GM13977 (cell line): ENCODE measurements around the gene ETS1.

Experiments
- DNase-seq: peaks from one replicate; pipeline ENCODE4 v3.0.0; 2012; ENCODE audit warnings: low spot score
- in situ Hi-C: fragments of 300-500 bp; cut with MboI; formaldehyde crosslinking; loops from one replicate; pipeline ENCODE4 v1.12.0; 2022; ENCODE audit warnings: low sequenced_read_pairs, low pct_unique_long_range_greater_than_20kb, mixed read lengths, inconsistent platforms; ENCODE audit not compliant: unreplicated experiment
- TF ChIP-seq, protein P1 (sequence below): IDR thresholded peaks from 2 replicates; pipeline ENCODE4 v1.5.1; 2012; ENCODE audit warnings: mild to moderate bottlenecking, control low read depth; ENCODE audit not compliant: insufficient read depth; ENCODE audit errors: extremely low read depth, missing control alignments

The ETS1 gene

DNA sequence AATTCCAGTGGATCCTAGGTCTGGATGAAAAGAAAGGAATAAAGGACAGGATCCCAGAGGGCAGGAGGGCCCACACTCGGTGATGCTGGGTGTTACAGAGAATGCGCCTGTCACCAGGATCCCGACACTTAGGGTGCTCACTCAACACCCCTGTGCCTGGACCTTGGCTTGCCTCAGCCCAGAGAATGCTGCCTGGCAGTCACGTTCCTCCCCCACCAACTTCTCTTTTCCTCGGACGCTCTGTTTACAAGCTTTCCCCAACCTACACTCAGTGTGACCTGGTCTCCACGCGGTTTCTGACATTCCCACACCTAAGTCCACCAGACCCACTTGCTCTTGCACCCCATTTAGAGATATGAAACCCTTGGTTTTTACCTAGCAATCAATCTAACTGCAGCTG is 38.0 kb upstream of the ETS1 start:
- TF ChIP-seq, protein P1, sequence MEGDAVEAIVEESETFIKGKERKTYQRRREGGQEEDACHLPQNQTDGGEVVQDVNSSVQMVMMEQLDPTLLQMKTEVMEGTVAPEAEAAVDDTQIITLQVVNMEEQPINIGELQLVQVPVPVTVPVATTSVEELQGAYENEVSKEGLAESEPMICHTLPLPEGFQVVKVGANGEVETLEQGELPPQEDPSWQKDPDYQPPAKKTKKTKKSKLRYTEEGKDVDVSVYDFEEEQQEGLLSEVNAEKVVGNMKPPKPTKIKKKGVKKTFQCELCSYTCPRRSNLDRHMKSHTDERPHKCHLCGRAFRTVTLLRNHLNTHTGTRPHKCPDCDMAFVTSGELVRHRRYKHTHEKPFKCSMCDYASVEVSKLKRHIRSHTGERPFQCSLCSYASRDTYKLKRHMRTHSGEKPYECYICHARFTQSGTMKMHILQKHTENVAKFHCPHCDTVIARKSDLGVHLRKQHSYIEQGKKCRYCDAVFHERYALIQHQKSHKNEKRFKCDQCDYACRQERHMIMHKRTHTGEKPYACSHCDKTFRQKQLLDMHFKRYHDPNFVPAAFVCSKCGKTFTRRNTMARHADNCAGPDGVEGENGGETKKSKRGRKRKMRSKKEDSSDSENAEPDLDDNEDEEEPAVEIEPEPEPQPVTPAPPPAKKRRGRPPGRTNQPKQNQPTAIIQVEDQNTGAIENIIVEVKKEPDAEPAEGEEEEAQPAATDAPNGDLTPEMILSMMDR, result no peak
- DNase-seq, result no peak
- in situ Hi-C loops, result loop anchor here (10.0 to 25.0 kb wide), 3 partner anchors 212 to 588 kb away; no protein-coding TSS in a partner anchor

DNA sequence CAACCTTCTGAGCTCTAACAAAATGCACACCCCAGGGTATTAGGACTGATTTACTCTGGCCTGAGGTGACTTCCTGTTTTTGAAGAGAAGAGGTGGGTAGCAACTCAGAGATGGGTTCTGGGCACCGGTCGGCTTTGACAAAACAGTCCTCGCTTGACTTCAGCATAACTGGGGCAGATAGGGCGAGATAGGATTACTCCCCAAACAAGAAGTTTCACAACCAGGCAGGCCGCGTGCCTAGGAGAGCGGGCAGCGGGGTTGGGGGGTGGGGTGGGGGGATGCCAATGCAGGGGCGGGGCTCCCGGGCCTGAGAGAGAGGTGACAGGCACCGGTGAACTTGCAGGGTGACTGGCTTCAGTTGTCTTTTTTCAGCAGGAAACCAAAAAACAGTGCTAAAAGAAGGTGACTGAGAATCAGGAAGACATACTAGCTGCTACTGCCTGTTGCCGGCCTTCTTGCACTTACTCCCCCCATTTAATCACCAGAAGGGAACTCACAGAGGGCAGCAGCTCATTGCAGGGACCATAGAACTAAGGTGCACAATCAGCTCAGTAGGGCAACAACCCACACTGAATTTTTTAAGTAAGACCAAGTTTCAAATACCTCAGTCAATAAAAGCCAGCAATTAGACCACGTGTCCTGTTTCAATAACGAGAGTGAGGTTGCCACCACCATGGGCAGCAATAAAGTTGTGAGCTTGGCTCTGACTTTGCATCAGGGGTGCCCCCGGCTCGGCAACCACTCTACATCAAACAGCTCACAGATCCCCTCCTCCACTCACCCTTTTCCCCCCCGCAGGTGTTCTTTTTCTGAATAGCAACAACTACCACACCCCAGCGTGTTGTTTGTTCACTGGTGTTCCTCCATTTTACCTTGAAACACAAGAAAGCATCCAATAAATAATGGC is 37.2 kb upstream of the ETS1 start:
- TF ChIP-seq, protein P1, result no peak
- DNase-seq, result peak; percentile 67
- in situ Hi-C loops, result loop anchor here (10.0 to 25.0 kb wide), 3 partner anchors 213 to 587 kb away; no protein-coding TSS in a partner anchor

DNA sequence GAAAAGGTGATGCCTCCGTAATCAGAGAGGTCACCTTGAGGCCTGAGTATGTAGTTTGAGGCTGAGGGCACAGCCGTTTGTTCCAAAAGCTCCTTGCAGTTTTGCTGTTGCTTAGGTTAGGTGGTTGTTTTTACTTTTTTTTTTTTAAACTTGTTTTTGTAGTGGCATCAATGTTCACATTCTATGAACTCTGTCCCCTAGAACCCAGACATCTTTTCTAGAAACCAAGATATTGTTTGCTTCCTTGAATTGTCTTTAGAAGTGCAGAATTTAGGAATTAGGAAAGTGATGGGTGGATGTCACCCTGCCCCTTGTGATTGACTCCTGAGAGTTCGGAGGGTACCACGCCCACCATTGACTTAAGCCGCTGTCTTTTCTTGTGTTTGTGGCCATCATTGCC is 35.7 kb upstream of the ETS1 start:
- TF ChIP-seq, protein P1, result no peak
- in situ Hi-C loops, result loop anchor here (10.0 kb wide), 1 partner anchor 338 kb away; no protein-coding TSS in a partner anchor
- DNase-seq, result no peak

DNA sequence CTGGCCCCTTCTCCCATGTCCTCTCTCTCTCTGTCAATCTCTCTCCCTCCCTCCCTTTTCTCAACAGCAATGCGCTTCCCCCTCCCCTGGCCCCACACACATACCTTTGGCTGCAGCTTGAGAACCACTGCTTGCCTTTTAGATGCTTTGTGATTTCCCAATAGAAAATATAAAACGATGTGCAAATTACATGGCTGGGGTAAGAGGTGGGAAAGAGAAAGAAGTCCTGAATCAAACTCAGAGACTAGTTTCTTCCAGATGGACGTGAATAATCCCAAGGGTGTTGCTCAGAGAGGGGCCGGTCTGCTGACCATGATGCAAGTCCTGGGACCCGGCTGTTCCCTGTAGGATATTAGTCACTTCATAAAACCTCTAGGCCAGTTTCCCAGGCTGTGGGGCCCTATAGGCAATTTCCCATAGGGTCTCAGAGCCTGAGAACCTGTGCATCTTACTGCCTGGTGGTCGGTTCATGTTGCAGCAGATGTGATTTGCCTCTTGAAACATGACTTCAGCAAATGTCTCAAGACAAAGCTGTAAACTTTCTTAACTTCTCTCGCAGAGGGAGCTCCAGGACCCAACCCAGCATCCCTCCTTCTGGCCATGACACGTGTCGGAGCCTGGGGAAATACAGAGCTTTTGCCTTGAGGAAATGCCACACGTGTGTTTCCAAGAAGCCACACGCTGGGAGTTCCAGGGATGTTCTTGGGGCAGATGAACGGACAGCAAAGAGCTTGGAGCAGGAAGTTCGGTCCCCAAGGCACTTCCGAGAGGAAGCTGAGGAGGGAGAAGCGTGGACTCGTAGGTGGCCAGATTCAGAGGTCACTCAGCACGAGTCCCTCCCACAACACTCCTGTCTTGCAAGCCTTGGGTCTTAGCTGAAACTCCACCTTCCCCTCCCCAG is 34.5 kb upstream of the ETS1 start:
- DNase-seq, result no peak
- in situ Hi-C loops, result loop anchor here (10.0 kb wide), 1 partner anchor 337 kb away; no protein-coding TSS in a partner anchor

DNA sequence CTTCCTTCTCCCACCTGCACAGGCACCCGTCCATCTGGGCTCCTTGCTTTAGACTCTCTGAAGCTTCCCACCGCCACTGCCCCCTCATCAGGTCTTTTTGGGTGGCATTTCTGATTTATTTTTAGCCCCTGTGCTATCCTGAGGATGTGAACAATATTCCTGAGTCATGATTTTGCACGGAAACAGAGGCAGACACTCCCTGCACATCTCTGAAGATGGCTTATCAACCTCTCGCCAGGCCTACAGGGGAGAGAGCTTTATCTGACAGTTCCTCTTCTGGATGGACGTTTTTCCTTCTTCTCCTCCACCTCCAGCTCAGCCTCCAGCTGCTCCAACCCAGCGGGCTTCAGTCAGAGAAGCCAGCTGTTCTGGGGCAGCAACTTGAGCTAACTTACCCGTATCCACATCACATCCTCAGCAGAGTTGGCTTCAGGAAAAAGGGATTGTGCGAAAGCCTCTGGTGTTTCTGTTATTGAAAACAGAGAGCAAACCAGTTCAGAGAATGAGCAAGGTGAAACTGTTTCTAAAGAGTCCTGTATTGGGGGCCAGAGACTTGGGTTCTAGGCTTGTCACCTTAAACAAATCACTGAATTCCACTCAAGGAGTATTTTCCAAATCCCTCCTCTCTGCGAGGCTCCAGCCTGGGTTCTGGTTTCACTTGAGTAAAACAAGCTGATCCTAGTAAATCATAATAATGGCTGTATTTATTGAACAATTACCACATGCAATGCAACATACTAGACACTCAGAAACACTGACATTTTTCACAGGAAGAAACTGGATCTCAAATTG is 33.1 kb upstream of the ETS1 start:
- DNase-seq, result no peak
- in situ Hi-C loops, result loop anchor here (10.0 kb wide), 1 partner anchor 336 kb away; no protein-coding TSS in a partner anchor
- TF ChIP-seq, protein P1, result no peak

More for the DNA sequence above, 34.5 kb upstream of the ETS1 start:
- TF ChIP-seq, protein P1, result no peak
